ENCODE measurements around the gene CSH1. TPM values are rescaled to one million over a fixed set of nuclear protein-coding genes. Genes with fewer than 3 reads are reported as not detected.
A peak's percentile ranks its signal among the peaks of the same experiment; 100 is the strongest.

CSH1 gene
- total RNA-seq, 1 donor from 2014 or later: not detected

DNA sequence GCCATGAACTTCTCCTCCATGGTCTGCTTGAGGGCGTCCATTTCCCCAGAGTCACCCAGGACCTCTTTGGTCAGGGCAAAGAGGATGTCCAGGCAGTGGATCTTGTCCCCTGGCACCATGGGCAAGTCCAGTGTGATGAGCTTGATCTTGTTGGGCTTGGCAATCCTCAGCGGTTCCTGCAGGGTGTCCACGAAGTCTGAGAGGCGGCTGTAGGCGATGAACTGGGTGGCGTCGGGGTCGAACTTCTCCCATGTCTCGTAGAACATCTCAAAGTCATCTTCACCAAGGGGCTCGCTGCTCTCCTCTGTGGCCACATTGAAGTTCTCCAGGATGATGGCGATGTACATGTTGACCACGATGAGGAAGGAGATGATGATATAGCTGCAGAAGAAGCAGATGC lies 44.8 kb upstream of the CSH1 start:
- Mint-ChIP-seq H3K9me3 (no peaks in the 10 kb centered on the region), H3K4me1 (peaks cover 34% of the 10 kb centered on the region)

DNA sequence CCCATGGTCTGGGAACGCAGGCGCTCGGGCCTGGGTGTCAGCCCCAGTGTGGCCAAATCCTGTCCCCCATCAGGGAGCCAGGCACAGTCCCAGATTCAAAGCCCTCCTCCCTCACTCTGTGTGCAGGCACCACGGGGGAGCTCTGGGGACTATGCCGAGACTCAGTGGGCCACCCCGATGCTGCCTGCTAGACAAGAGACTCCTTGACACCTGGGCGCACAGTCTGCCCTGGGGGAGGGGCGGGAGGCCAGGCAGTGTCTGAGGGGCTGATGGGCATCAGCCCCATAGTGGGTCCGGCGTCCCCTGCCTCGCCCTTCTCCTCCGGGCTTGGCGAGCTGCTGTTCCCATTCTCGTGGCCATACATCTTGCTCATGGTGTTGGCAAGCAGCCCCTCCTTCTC lies 44.2 kb upstream of the CSH1 start:
- Mint-ChIP-seq H3K9me3 (no peaks in the 10 kb centered on the region), H3K27ac (no peak overlapping the region), H3K36me3 (no peaks in the 10 kb centered on the region), H3K4me3 (no peak overlapping the region), H3K4me1 (peaks cover 34% of the 10 kb centered on the region), H3K27me3 (ENCODE audit: insufficient read depth, low read depth) (no peaks in the 10 kb centered on the region)
- H3K4me2 ChIP-seq: no peak overlapping the region
- TF ChIP-seq EZH2phosphoT487 (IDR thresholded peaks at IDR 0.05): no peak
- H3K36me3 ChIP-seq: no peaks in the 10 kb centered on the region
- H3K27me3 ChIP-seq: no peaks in the 10 kb centered on the region
- no peaks in the 10 kb centered on the region for H3F3A ChIP-seq (ENCODE audit: low read depth)
- no peak overlapping the region for H3K9ac ChIP-seq
- peaks cover 8% of the 10 kb centered on the region for H3K4me1 ChIP-seq
- no peak overlapping the region for H3K27ac ChIP-seq
- no peak for DNase-seq (ENCODE audit: low spot score)
- H3K4me3 ChIP-seq: no peak overlapping the region
- no peak overlapping the region for H2AFZ ChIP-seq (replicated peaks)
- no peaks in the 10 kb centered on the region for H3K79me2 ChIP-seq (ENCODE audit: low read depth)
- no peaks in the 10 kb centered on the region for H3K9me3 ChIP-seq (ENCODE audit: low read depth)
- H4K20me1 ChIP-seq (ENCODE audit: low read depth): no peaks in the 10 kb centered on the region

More for the DNA sequence above, 44.8 kb upstream of the CSH1 start:
- no peaks in the 10 kb centered on the region for H3K36me3 Mint-ChIP-seq
- H3K9ac ChIP-seq: no peak overlapping the region
- no peak overlapping the region for H3K4me3 Mint-ChIP-seq
- H3K79me2 ChIP-seq (ENCODE audit: low read depth): no peaks in the 10 kb centered on the region
- H3K4me1 ChIP-seq: peaks cover 8% of the 10 kb centered on the region
- no peak overlapping the region for H3K4me3 ChIP-seq
- H3K36me3 ChIP-seq: no peaks in the 10 kb centered on the region
- no peaks in the 10 kb centered on the region for H3F3A ChIP-seq (ENCODE audit: low read depth)
- H4K20me1 ChIP-seq (ENCODE audit: low read depth): no peaks in the 10 kb centered on the region
- H3K27ac Mint-ChIP-seq: no peak overlapping the region
- H3K27me3 Mint-ChIP-seq (ENCODE audit: insufficient read depth, low read depth): no peaks in the 10 kb centered on the region
- no peaks in the 10 kb centered on the region for H3K9me3 ChIP-seq (ENCODE audit: low read depth)
- no peak overlapping the region for H3K27ac ChIP-seq
- H3K4me2 ChIP-seq: no peak overlapping the region
- no peak for DNase-seq (ENCODE audit: low spot score)
- no peak overlapping the region for H2AFZ ChIP-seq (replicated peaks)
- TF ChIP-seq EZH2 (IDR thresholded peaks at IDR 0.05): no peak
- no peak for TF ChIP-seq EZH2phosphoT487 (IDR thresholded peaks at IDR 0.05)
- TF ChIP-seq, protein P1, sequence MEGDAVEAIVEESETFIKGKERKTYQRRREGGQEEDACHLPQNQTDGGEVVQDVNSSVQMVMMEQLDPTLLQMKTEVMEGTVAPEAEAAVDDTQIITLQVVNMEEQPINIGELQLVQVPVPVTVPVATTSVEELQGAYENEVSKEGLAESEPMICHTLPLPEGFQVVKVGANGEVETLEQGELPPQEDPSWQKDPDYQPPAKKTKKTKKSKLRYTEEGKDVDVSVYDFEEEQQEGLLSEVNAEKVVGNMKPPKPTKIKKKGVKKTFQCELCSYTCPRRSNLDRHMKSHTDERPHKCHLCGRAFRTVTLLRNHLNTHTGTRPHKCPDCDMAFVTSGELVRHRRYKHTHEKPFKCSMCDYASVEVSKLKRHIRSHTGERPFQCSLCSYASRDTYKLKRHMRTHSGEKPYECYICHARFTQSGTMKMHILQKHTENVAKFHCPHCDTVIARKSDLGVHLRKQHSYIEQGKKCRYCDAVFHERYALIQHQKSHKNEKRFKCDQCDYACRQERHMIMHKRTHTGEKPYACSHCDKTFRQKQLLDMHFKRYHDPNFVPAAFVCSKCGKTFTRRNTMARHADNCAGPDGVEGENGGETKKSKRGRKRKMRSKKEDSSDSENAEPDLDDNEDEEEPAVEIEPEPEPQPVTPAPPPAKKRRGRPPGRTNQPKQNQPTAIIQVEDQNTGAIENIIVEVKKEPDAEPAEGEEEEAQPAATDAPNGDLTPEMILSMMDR (IDR thresholded peaks at IDR 0.05): no peak
- no peaks in the 10 kb centered on the region for H3K27me3 ChIP-seq

- no peaks in the 10 kb centered on the region for H3K36me3 ChIP-seq
- H3K9me3 Mint-ChIP-seq: no peaks in the 10 kb centered on the region
- no peaks in the 10 kb centered on the region for H3K27me3 Mint-ChIP-seq (ENCODE audit: insufficient read depth, low read depth)
- no peaks in the 10 kb centered on the region for H4K20me1 ChIP-seq (ENCODE audit: low read depth)
- TF ChIP-seq EZH2phosphoT487 (IDR thresholded peaks at IDR 0.05) (no peak), EZH2 (IDR thresholded peaks at IDR 0.05) (no peak)
- TF ChIP-seq, protein P1 (IDR thresholded peaks at IDR 0.05): no peak
- no peak overlapping the region for H3K4me3 ChIP-seq
- H3K9ac ChIP-seq: no peak overlapping the region
- H3K9me3 ChIP-seq (ENCODE audit: low read depth): no peaks in the 10 kb centered on the region
- H3K4me1 ChIP-seq: peaks cover 8% of the 10 kb centered on the region
- H3K36me3 Mint-ChIP-seq: no peaks in the 10 kb centered on the region
- no peak overlapping the region for H3K4me3 Mint-ChIP-seq
- H3K27me3 ChIP-seq: no peaks in the 10 kb centered on the region
- peak overlapping the region; percentile 72 for H3K27ac Mint-ChIP-seq
- no peak overlapping the region for H3K4me2 ChIP-seq
- no peak overlapping the region for H3K27ac ChIP-seq
- no peaks in the 10 kb centered on the region for H3K79me2 ChIP-seq (ENCODE audit: low read depth)
- no peak overlapping the region for H2AFZ ChIP-seq (replicated peaks)
- peaks cover 29% of the 10 kb centered on the region for H3K4me1 Mint-ChIP-seq
- no peak for DNase-seq (ENCODE audit: low spot score)
- no peaks in the 10 kb centered on the region for H3F3A ChIP-seq (ENCODE audit: low read depth)
Measured at GRCh38 chr17:63939884-63940283, 43.5 kb upstream of the CSH1 start.

DNA sequence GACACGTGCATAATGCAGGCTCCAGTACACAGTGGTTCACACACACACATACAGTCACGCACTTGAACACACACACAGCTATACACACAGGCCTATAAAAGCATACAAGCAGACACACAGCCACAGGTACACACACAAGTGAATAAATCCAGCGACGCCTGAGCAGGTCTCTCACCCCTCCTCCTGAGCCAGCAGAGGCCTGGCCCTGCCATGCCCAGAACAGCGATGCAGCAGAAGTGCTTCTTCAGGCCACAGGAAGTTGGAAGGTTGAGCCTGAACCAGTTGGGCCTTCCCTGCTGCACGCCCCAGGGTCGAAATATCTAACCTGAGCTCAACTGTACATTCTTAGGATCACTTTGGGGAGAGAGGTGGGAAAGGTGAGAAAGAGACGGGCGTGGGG lies 43.0 kb upstream of the CSH1 start:
- Histone ChIP-seq H3K79me2 (ENCODE audit: low read depth) (no peaks in the 10 kb centered on the region), H4K20me1 (ENCODE audit: low read depth) (no peaks in the 10 kb centered on the region), H3K36me3 (no peaks in the 10 kb centered on the region), H3K4me3 (no peak overlapping the region), H3F3A (ENCODE audit: low read depth) (no peaks in the 10 kb centered on the region), H3K4me1 (peaks cover 8% of the 10 kb centered on the region), H2AFZ (replicated peaks) (no peak overlapping the region), H3K9me3 (ENCODE audit: low read depth) (no peaks in the 10 kb centered on the region), H3K4me2 (no peak overlapping the region), H3K27me3 (no peaks in the 10 kb centered on the region), H3K9ac (no peak overlapping the region), H3K27ac (no peak overlapping the region)
- no peaks in the 10 kb centered on the region for H3K36me3 Mint-ChIP-seq
- peaks cover 29% of the 10 kb centered on the region for H3K4me1 Mint-ChIP-seq
- peak overlapping the region; percentile 72 for H3K27ac Mint-ChIP-seq
- no peak for DNase-seq (ENCODE audit: low spot score)
- H3K4me3 Mint-ChIP-seq: peak overlapping the region; percentile 54
- H3K27me3 Mint-ChIP-seq (ENCODE audit: insufficient read depth, low read depth): no peaks in the 10 kb centered on the region
- no peak for TF ChIP-seq EZH2phosphoT487 (IDR thresholded peaks at IDR 0.05)
- TF ChIP-seq, protein P1 (IDR thresholded peaks at IDR 0.05): no peak
- TF ChIP-seq EZH2 (IDR thresholded peaks at IDR 0.05): no peak
- no peaks in the 10 kb centered on the region for H3K9me3 Mint-ChIP-seq

All from neural progenitor cell (in vitro differentiated cells).